Aortic smooth muscle cell (primary cell): ENCODE results near the gene POMGNT2. TPM values are rescaled to one million over a fixed set of nuclear protein-coding genes. Genes with fewer than 3 reads are reported as not detected.

Experiments used
- total RNA-seq: library from RNA; depleted of rRNA; stranded (reverse); fragments of >200 nt; gene quantifications from 2 replicates; pipeline ENCODE4 v1.2.3, GENCODE V29; 2014

The POMGNT2 gene
- 7.7 and 8.7 TPM in 2 replicates for total RNA-seq

GRCh38 chr3:43105596-43106292, at the start of gene POMGNT2:
Gene POMGNT2 (minus strand): TSS chr3:43106079. CDS start chr3:43081431, 24,648 bp downstream.

Other genes with a start within 250 kb of the POMGNT2 start
- gene CYP8B1, start 230.2 kb downstream of the POMGNT2 start, total RNA-seq: not detected in 2 replicates
- 1.7 and 2.1 TPM in 2 replicates for gene ZNF662, start 199.9 kb downstream of the POMGNT2 start, total RNA-seq
- gene GASK1A, start 126.8 kb downstream of the POMGNT2 start, total RNA-seq: 0.62 and 0.92 TPM in 2 replicates
- 20.1 and 29.9 TPM in 2 replicates for gene SNRK, start 180.5 kb upstream of the POMGNT2 start, total RNA-seq